DND-41 (cell line): ENCODE data around the gene MBD3L2.

Experiments used
- CTCF ChIP-seq: IDR thresholded peaks from 2 replicates; pipeline ENCODE4 v1.5.1; 2012; ENCODE audit warnings: borderline replicate concordance, low read length, moderate library complexity, mild to moderate bottlenecking; ENCODE audit not compliant: poor library complexity, severe bottlenecking; ENCODE audit errors: extremely low read depth
- EZH2 ChIP-seq: IDR thresholded peaks from 3 replicates; pipeline ENCODE4 v1.6.1; 2012; ENCODE audit warnings: borderline replicate concordance, low read depth, mild to moderate bottlenecking, moderate library complexity, low read length, inconsistent platforms; ENCODE audit not compliant: severe bottlenecking

- TF ChIP-seq EZH2, result no peak
- TF ChIP-seq CTCF, result no peak
Measured at GRCh38 chr19:7063764-7064418, 14.8 kb downstream of the MBD3L2 start.
